ENCODE results near the gene MSI2.

Gene MSI2

GRCh38 chr17:57676543-57676942 lies 420.2 kb downstream of the MSI2 start:
- DNase-seq, result no peak

DNA sequence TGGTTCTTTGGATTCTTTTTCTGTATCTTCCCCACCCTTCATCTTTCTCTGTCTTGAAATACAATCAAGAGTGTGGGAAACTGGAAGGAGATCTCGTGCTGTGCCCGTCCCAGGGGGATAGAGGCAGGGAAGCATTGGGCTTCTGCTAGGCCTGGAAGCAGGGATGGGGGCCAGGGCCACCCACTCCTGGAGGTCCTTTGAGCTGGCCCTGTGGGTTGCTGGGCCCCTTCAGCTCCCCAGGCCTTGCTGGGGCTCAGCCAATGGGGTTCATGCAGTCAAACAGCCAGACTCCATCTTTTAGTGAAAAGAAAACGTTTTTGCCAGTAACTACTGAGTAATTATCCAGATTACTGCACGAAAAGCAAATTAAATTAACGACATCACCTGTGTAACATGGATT lies 421.0 kb downstream of the MSI2 start:
- no peak for DNase-seq

- DNase-seq, result no peak
Measured at GRCh38 chr17:57677858-57678257, 421.5 kb downstream of the MSI2 start.

DNA sequence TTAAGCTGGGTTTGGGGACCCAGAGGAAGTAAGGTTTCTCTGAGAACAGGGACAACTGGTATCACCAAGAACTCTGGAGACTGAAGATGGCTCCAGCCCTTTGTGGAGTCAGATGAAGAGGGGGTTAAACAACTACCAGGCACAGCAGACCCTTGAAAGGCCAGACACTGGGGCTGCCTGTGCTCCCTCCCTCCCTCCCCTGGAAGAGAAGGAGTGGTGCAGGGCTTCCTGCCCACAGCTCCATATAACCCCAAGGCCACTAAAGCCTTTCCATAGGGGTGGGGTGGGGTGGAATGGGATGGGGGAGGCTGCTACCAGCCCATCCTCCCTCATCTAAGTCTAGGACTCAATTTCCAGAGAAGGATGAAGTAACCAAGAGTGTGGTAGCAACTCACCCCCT lies 422.1 kb downstream of the MSI2 start:
- DNase-seq, result no peak

- DNase-seq, result no peak
Measured at GRCh38 chr17:57679356-57679755, 423.0 kb downstream of the MSI2 start.

DNA sequence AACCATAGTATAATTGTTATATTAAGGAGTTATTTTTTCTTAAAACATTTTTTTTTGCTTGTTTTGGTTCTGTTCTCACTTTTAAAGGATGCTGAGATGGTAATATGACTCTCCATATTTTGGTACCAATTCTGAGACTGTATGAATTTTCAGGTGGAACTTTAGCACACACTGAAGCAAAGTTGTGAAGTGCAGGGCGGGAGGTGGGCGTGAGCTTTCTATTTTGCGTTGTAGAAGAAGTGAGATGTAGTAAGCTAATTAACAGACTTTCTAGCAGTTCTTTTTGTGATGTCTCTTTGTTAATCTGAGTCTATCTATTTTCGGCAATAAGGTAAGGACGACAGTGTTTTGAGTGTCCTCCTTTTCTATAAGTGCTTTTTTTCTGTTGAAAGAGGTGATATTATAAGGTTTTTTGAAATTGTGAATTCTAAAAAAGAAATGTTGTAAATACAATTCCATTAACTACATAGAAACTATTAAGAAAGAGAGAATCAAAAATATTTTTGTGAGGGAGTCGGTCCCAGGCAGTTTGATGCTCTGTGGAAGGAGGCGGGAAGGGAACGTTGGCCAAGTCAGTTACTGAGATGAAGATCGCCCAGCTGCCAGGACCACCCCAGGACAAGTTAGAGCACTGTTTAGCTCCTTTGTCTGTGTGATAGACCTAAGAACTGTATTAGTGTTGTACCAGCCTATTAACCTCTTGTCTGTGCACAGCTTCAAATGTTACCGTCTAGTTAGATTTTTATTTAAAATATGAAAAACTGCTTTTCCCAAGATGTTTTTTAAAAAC lies 423.8 kb downstream of the MSI2 start:
- no peak for DNase-seq

GRCh38 chr17:57682701-57683100 lies 426.4 kb downstream of the MSI2 start:
- no peak for DNase-seq

GRCh38 chr17:57684711-57685498 lies 428.6 kb downstream of the MSI2 start:
- no peak for DNase-seq

DNA sequence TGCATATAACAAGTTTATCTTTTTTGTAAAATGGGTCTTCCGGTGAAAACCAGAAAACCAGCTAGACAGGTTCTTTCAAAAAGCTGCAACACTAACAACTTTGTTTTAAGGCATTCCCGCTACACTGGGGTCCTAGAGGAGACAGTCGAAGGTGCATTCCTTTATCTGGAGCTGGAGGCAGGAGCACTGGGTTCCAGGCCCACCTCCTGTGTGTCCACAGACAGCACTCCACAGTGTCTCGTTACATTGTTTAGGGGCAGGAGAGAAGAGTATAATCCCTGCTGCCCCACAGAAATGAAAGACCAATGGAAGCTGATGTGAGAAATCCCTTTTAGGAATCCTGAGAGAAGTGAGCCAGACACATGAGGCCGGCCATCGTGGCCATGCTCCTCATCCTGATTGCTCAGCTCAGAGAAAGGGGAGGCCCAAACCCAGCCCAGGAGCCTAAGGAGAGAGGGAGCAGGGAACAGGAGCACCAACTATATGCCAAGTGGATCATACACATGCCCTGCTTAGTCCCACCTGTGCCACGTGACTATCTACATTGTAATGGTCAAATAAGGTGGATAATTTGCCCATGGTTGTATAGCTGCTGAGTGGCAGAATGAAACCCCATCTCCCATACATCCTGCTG lies 429.3 kb downstream of the MSI2 start:
- no peak for DNase-seq

DNA sequence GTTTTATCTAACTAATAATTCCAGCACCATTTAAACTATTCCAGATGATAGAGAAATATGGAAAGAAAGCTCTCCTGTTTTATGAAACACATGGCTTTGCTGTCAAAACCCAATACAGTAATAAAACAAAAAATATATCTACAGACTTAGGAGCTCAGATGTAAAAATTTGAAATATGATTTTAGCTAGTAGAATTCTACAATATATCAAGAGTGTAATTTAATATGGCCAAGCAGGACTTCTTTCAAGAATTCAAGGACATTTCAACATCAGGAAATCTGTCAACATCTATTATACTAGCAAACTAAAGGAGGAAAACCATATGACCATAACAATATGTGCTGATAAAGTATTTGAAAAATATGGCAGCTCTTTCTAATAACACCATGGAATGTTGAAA lies 431.3 kb downstream of the MSI2 start:
- no peak for DNase-seq

DNA sequence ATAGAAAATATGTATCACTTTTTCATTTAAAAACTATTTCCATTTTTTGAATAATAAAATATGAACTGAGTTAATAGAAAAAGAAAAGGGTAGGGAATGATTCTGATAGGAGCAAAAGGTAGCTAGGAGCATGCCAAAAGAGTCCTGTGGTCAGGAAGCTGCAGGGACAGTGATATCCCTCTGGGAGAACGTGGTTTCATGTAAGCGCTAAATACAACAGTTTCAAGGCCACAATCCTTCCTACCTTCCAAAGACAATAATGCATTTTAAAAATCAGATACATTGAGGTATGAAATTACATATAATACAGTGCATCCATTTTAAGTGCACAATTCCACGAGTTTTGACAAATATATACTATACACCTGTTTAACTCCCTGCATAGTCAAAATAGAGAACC lies 432.9 kb downstream of the MSI2 start:
- DNase-seq, result no peak

DNA sequence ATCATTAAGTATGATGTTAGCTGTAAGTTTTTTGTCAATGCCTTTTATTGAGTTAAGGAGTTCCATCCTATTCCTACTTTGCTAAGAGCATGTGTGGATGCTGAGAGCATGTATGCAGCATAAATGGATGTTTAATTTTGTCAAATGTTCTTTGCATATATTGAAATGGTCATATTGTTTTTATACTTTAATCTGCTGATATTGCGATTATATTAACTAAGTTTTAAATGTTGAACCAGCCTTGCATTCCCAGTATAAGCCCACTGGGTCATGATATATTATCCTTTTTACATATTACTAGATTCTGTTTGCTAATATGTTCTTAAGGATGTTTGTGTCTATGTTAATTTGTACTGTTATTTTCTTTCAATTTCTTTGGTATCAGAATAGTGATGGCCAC lies 435.6 kb downstream of the MSI2 start:
- DNase-seq, result no peak

- no peak for DNase-seq
Measured at GRCh38 chr17:57692770-57693169, 436.4 kb downstream of the MSI2 start.

- DNase-seq, result no peak
Measured at GRCh38 chr17:57694051-57694450, 437.7 kb downstream of the MSI2 start.

DNA sequence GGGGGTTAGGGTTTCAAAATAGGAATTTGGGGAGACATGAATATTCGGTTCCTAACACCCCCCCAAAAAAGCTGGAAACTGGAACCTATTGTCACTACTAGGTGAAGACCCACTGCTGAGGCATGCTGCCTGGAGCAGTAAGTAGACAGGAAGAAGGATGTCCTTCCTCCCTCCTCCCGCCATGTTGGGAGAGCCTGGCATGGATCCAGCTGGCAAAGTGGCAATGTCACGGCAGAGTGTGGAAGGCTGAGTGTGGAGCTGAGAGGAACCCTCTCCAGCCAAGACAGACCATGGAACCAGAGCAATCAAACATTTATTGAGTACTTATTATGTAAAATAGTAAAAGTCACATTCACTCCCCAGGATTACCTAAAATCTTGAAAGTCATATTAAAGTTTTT lies 439.7 kb downstream of the MSI2 start:
- peak in 1 of 2 experiments; percentile 10 for DNase-seq

GRCh38 chr17:57697197-57697596 lies 440.9 kb downstream of the MSI2 start:
- no peak for DNase-seq

DNA sequence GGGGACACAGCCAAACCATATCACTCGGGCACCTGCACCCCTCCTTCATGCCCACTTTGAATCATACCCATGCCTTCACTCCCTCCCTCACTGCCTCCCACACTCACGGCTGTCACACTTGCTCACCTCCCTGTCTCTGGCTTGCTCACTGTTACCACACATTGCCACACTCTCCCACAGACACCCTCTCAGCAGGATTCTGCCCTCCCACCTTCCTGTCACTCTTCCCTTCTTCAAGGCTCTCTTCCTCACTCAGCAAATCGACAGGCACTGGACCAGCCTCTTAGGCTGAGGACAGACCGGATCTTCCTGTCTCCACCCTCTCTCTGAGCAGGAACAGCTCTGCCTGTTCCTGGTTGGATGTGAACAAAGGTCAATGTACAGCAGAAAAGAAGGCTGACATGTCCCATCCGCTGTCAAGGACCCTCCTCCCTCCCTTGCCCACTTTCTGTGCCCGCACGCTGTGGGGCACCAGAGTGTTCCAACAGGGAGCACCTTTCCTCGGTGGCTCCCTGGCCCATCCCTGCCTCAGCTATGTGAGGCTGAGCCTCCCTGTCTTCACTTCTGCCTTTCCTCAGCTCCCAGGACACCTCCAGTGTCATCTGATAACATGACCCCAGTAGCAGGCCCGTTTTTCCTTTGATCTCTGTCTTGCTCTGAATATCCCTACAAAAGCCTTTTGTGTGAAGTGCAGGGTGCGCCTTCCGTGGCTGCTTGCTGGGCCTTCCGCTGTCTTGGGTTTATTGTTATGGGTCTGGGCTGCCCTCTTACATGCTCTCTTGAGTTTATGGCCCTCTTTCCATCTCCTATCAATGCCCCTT lies 441.8 kb downstream of the MSI2 start:
- no peak for DNase-seq

DNA sequence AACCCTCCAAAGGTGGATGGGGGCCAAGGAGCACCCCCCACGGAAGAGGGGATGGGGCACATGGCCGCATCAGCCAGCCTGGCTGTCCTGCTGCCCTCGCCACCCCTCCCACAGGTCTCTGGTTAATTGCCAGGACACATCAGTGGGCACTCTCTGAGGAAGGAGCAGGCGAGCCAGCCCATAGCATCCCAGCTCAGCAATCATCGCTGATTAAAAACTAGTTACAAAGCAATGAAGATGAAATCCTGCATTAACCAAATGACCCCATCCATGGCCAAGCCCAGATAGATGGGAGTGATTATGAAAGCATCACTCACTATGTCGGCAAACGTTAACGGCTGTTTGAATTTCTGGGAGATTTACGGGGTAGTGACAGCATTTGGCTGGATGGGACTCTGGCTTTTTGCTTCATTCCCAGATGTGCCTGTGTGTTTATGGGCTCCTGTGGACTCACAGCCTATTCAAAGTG lies 443.5 kb downstream of the MSI2 start:
- no peak for DNase-seq

- DNase-seq, result no peak
Measured at GRCh38 chr17:57701124-57701523, 444.8 kb downstream of the MSI2 start.

DNA sequence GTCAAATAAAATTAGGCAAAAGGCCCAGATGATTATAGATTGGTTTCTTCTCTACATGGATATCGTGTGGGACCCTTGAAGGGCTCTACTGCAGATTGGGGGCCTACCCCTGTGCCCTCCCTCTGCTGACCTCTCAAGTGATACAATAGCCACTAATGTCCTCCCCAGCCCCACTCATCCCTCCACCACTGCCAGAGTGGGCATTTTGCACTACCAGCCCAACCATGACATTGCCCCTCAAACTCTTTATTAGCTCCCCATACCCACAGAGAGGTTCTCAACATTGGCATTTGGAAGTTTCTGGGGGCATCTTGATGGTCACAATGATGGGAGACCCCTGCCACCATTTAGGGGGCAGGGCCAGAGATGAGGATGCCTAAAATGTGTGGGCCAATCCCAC lies 446.9 kb downstream of the MSI2 start:
- DNase-seq, result no peak

DNA sequence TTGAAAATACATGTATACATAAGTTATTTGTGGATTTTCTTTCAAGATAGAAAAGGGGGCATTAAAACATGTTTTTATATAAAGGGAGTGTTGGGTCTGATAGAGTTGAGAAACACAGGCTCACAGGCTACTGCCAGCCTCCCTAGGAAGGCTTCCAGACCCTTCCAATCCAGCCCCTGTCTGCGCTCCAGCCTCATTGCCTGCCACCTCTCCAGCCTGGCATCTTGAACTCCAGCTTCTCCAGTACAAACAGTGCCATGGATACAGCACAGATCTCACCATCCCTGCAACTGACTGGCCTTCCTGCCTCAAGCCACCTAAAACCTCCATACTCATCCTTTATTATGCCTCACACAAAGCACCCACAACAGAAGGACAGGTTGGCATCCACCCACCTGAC lies 448.1 kb downstream of the MSI2 start:
- DNase-seq, result no peak

DNA sequence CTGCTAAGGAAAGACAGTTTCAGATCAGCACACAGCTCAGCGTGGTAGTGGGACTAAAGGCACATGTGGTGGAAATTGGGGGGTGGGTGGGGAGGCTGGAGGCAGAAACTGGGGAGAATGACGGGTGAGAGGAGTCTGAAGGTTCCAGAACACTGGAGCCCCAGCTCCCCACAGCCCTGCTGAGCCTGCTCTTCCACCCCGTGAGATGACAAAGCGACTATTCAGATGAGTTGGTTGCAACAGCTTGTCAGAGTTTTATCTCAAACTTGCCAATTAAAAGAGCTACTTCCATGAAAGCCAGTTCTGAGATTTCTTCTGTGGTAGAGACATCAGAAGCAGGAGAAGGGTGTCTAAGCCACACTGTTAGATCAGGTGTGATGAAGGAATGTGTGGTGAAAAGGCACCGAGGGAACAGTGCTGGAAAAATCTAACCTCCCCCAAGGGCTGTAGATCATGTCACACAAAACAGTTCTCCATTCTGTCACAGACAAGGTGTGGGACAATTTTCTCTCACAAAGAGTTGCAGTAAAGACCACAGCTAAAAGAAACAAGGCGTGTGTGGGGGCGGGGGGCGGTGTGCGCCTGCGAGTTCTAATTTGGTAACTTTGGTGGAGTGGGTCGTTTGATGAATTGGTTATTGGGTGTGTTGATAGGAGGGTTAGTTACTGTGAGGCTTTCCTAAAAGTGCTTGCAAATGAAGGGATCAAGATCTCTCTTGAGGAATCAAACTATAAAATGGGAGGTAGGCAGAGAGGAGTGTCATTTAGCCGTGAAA lies 449.8 kb downstream of the MSI2 start:
- DNase-seq, result no peak

All from NCI-H446 (cell line).